ENCODE results near the gene RTN4R.
"Not testable (repeated sequence)": the region's sequence is repeated elsewhere in the genome, so short reads cannot be mapped to it uniquely, and the experiment has no call there.

Gene RTN4R

GRCh38 chr22:20281891-20282290 lies 13.8 kb upstream of the RTN4R start:
- Histone ChIP-seq H3K36me3 (ENCODE audit: insufficient read depth, low read length) (no peaks in the 10 kb centered on the region), H3K27me3 (ENCODE audit: insufficient read depth, low read length) (no peaks in the 10 kb centered on the region), H3K27ac (ENCODE audit: low read depth, low read length) (no peak overlapping the region), H3K9ac (ENCODE audit: low read depth, low read length) (no peak overlapping the region), H3K9me3 (ENCODE audit: insufficient read depth, low read depth, low read length) (no peaks in the 10 kb centered on the region), H3K4me1 (ENCODE audit: insufficient read depth, low read length) (no peaks in the 10 kb centered on the region), H3K4me3 (ENCODE audit: low read length) (no peak overlapping the region)
- 80% methylated on average over 12 of the region's 12 CpGs for WGBS

- H3K9ac ChIP-seq (ENCODE audit: low read depth, low read length); H3K27me3 ChIP-seq (ENCODE audit: insufficient read depth, low read length); H3K4me1 ChIP-seq (ENCODE audit: insufficient read depth, low read length); H3K9me3 ChIP-seq (ENCODE audit: insufficient read depth, low read depth, low read length); H3K4me3 ChIP-seq (ENCODE audit: low read length); H3K36me3 ChIP-seq (ENCODE audit: insufficient read depth, low read length); H3K27ac ChIP-seq (ENCODE audit: low read depth, low read length): not testable (repeated sequence)
- 73% methylated on average over 9 of the region's 9 CpGs for WGBS
Measured at GRCh38 chr22:20281473-20281872, 13.4 kb upstream of the RTN4R start.

- no peaks in the 10 kb centered on the region for H3K27me3 ChIP-seq (ENCODE audit: insufficient read depth, low read length)
Measured at GRCh38 chr22:20280866-20281265, 12.7 kb upstream of the RTN4R start.

GRCh38 chr22:20280163-20280562 lies 12.0 kb upstream of the RTN4R start:
- H3K27ac ChIP-seq (ENCODE audit: low read depth, low read length); H3K4me3 ChIP-seq (ENCODE audit: low read length); H3K9ac ChIP-seq (ENCODE audit: low read depth, low read length); H3K9me3 ChIP-seq (ENCODE audit: insufficient read depth, low read depth, low read length); H3K4me1 ChIP-seq (ENCODE audit: insufficient read depth, low read length); H3K36me3 ChIP-seq (ENCODE audit: insufficient read depth, low read length); H3K27me3 ChIP-seq (ENCODE audit: insufficient read depth, low read length): not testable (repeated sequence)
- WGBS = 88% methylated on average over 11 of the region's 21 CpGs

More at GRCh38 chr22:20280866-20281265, 12.7 kb upstream of the RTN4R start:
- no peaks in the 10 kb centered on the region for H3K9me3 ChIP-seq (ENCODE audit: insufficient read depth, low read depth, low read length)
- H3K9ac ChIP-seq (ENCODE audit: low read depth, low read length) = no peak overlapping the region
- no peaks in the 10 kb centered on the region for H3K4me1 ChIP-seq (ENCODE audit: insufficient read depth, low read length)
- WGBS = 81% methylated on average over 12 of the region's 12 CpGs
- no peak overlapping the region for H3K27ac ChIP-seq (ENCODE audit: low read depth, low read length)
- no peak overlapping the region for H3K4me3 ChIP-seq (ENCODE audit: low read length)
- H3K36me3 ChIP-seq (ENCODE audit: insufficient read depth, low read length) = no peaks in the 10 kb centered on the region

- Histone ChIP-seq H3K36me3 (ENCODE audit: insufficient read depth, low read length) (no peaks in the 10 kb centered on the region), H3K4me1 (ENCODE audit: insufficient read depth, low read length) (no peaks in the 10 kb centered on the region), H3K9ac (ENCODE audit: low read depth, low read length) (no peak overlapping the region), H3K27me3 (ENCODE audit: insufficient read depth, low read length) (no peaks in the 10 kb centered on the region), H3K27ac (ENCODE audit: low read depth, low read length) (no peak overlapping the region), H3K9me3 (ENCODE audit: insufficient read depth, low read depth, low read length) (no peaks in the 10 kb centered on the region), H3K4me3 (ENCODE audit: low read length) (no peak overlapping the region)
- 77% methylated on average over 15 of the region's 15 CpGs for WGBS
Measured at GRCh38 chr22:20279662-20280134, 11.6 kb upstream of the RTN4R start.

GRCh38 chr22:20278726-20279490 lies 10.8 kb upstream of the RTN4R start:
- H3K4me3 ChIP-seq (ENCODE audit: low read length); H3K4me1 ChIP-seq (ENCODE audit: insufficient read depth, low read length); H3K27me3 ChIP-seq (ENCODE audit: insufficient read depth, low read length); H3K9me3 ChIP-seq (ENCODE audit: insufficient read depth, low read depth, low read length); H3K9ac ChIP-seq (ENCODE audit: low read depth, low read length); H3K27ac ChIP-seq (ENCODE audit: low read depth, low read length); H3K36me3 ChIP-seq (ENCODE audit: insufficient read depth, low read length): not testable (repeated sequence)
- 88% methylated on average over 18 of the region's 22 CpGs for WGBS

- 83% methylated on average over 16 of the region's 18 CpGs for WGBS
Measured at GRCh38 chr22:20277936-20278635, 10.0 kb upstream of the RTN4R start.

GRCh38 chr22:20276468-20276867 lies 8.3 kb upstream of the RTN4R start:
- Histone ChIP-seq H3K36me3 (ENCODE audit: insufficient read depth, low read length) (no peaks in the 10 kb centered on the region), H3K27ac (ENCODE audit: low read depth, low read length) (no peak overlapping the region), H3K4me3 (ENCODE audit: low read length) (no peak overlapping the region), H3K27me3 (ENCODE audit: insufficient read depth, low read length) (no peaks in the 10 kb centered on the region), H3K4me1 (ENCODE audit: insufficient read depth, low read length) (no peaks in the 10 kb centered on the region), H3K9ac (ENCODE audit: low read depth, low read length) (no peak overlapping the region), H3K9me3 (ENCODE audit: insufficient read depth, low read depth, low read length) (no peaks in the 10 kb centered on the region)
- 84% methylated on average over 7 of the region's 7 CpGs for WGBS

More at GRCh38 chr22:20277936-20278635, 10.0 kb upstream of the RTN4R start:
- not testable (repeated sequence) for H3K27ac ChIP-seq (ENCODE audit: low read depth, low read length); H3K9me3 ChIP-seq (ENCODE audit: insufficient read depth, low read depth, low read length); H3K27me3 ChIP-seq (ENCODE audit: insufficient read depth, low read length); H3K36me3 ChIP-seq (ENCODE audit: insufficient read depth, low read length); H3K4me3 ChIP-seq (ENCODE audit: low read length); H3K9ac ChIP-seq (ENCODE audit: low read depth, low read length); H3K4me1 ChIP-seq (ENCODE audit: insufficient read depth, low read length)

- no peak overlapping the region for H3K4me3 ChIP-seq (ENCODE audit: low read length)
- H3K27me3 ChIP-seq (ENCODE audit: insufficient read depth, low read length) = no peaks in the 10 kb centered on the region
- no peaks in the 10 kb centered on the region for H3K4me1 ChIP-seq (ENCODE audit: insufficient read depth, low read length)
- 95% methylated on average over 13 of the region's 13 CpGs for WGBS
- H3K9me3 ChIP-seq (ENCODE audit: insufficient read depth, low read depth, low read length) = no peaks in the 10 kb centered on the region
- H3K27ac ChIP-seq (ENCODE audit: low read depth, low read length) = no peak overlapping the region
- H3K9ac ChIP-seq (ENCODE audit: low read depth, low read length) = no peak overlapping the region
- no peaks in the 10 kb centered on the region for H3K36me3 ChIP-seq (ENCODE audit: insufficient read depth, low read length)
Measured at GRCh38 chr22:20275836-20276235, 7.7 kb upstream of the RTN4R start.

- H3K9me3 ChIP-seq (ENCODE audit: insufficient read depth, low read depth, low read length); H3K4me1 ChIP-seq (ENCODE audit: insufficient read depth, low read length); H3K27ac ChIP-seq (ENCODE audit: low read depth, low read length); H3K4me3 ChIP-seq (ENCODE audit: low read length); H3K36me3 ChIP-seq (ENCODE audit: insufficient read depth, low read length); H3K27me3 ChIP-seq (ENCODE audit: insufficient read depth, low read length); H3K9ac ChIP-seq (ENCODE audit: low read depth, low read length): not testable (repeated sequence)
- WGBS = 31% methylated on average over 3 of the region's 7 CpGs
Measured at GRCh38 chr22:20275325-20275724, 7.2 kb upstream of the RTN4R start.

GRCh38 chr22:20274374-20274773 lies 6.3 kb upstream of the RTN4R start:
- 94% methylated on average over 7 of the region's 10 CpGs for WGBS
- H3K27me3 ChIP-seq (ENCODE audit: insufficient read depth, low read length); H3K9me3 ChIP-seq (ENCODE audit: insufficient read depth, low read depth, low read length); H3K36me3 ChIP-seq (ENCODE audit: insufficient read depth, low read length); H3K4me1 ChIP-seq (ENCODE audit: insufficient read depth, low read length); H3K27ac ChIP-seq (ENCODE audit: low read depth, low read length); H3K4me3 ChIP-seq (ENCODE audit: low read length); H3K9ac ChIP-seq (ENCODE audit: low read depth, low read length): not testable (repeated sequence)

Measured in HUES64 (cell line).